Fibroblast of lung (primary cell): ENCODE data around the gene ECSCR.

Experiments
- CTCF ChIP-seq, 2 donors: IDR thresholded peaks in 1 of 2; conservative IDR thresholded peaks in 1 of 2; 1 replicate in 1 of 2; 2 replicates in 1 of 2; pipeline ENCODE4 v1.5.1; 2011 to 2012; ENCODE audit warnings: low read length in 2 of 2, control low read depth in 1 of 2, inconsistent platforms in 1 of 2, low read depth in 1 of 2, mild to moderate bottlenecking in 1 of 2
- EZH2 ChIP-seq: IDR thresholded peaks from 2 replicates; pipeline ENCODE4 v1.5.1; 2012; ENCODE audit warnings: low read length, control low read depth, mild to moderate bottlenecking; ENCODE audit errors: missing control alignments

- no peak for TF ChIP-seq CTCF (conservative IDR thresholded peaks at IDR 0.05 in 1 of 2, IDR thresholded peaks at IDR 0.05 in 1 of 2; ENCODE audit: low read depth in 1 of 2, low read length in 2 of 2)
- TF ChIP-seq EZH2: no peak
Measured at GRCh38 chr5:139431706-139432105, 30.8 kb downstream of the ECSCR start.
